SK-N-SH (cell line): ENCODE data around the gene TMEM30A. TPM values are rescaled to one million over a fixed set of nuclear protein-coding genes. Genes with fewer than 3 reads are reported as not detected.

Source experiments
- CTCF ChIA-PET: fragments of 300-600, 350-600 bp; formaldehyde crosslinking; extraction: SDS; loops from one replicate; lab custom pipeline; 2021; lab: Yijun Ruan, JAX
- POLR2A ChIA-PET: fragments of 350-600 bp; sonication (Branson Sonifier 250); formaldehyde crosslinking; extraction: SDS; loops from one replicate; lab custom pipeline; 2020; ENCODE audit warnings: antibody characterized with exemption, inconsistent platforms; lab: Yijun Ruan, JAX
- DNase-seq: peaks from one replicate; pipeline ENCODE4 v3.0.0; 2012
- H2AFZ ChIP-seq: fragments of 200-600 bp; sonication (generic); 2 replicates; pipeline ENCODE4 v1.8.1; 2016; ENCODE audit warnings: antibody characterized with exemption, mild to moderate bottlenecking, low read depth
- H3F3A ChIP-seq: fragments of 200-600 bp; sonication (generic); replicated peaks from 2 replicates; pipeline ENCODE3; 2016; ENCODE audit warnings: antibody characterized with exemption, mild to moderate bottlenecking; ENCODE audit not compliant: insufficient read depth
- H3K27ac ChIP-seq, 2 experiments: fragments of 200-500 bp in 1 of 2; fragments of 200-600 bp in 1 of 2; sonication (Bioruptor generic) in 1 of 2; sonication (generic), shearing (Covaris generic) in 1 of 2; 2 replicates each; pipeline versions ENCODE4 v1.5.1 to v1.6.1; 2014 to 2016; ENCODE audit warnings: low read depth in 2 of 2, inconsistent platforms in 1 of 2, low read length in 1 of 2, mild to moderate bottlenecking in 1 of 2, mixed read lengths in 1 of 2
- H3K27me3 ChIP-seq: fragments of 200-600 bp; sonication (generic), shearing (Covaris generic); 2 replicates; pipeline ENCODE4 v1.6.1; 2016; ENCODE audit warnings: mixed run types; ENCODE audit not compliant: insufficient read depth
- H3K36me3 ChIP-seq, 2 experiments: fragments of 200-500 bp in 1 of 2; fragments of 200-600 bp in 1 of 2; sonication (Bioruptor generic) in 1 of 2; sonication (generic) in 1 of 2; replicated peaks in 1 of 2; 2 replicates each; pipeline versions ENCODE3 to v1.5.1; 2014 to 2016; ENCODE audit warnings: low read length in 1 of 2, mild to moderate bottlenecking in 1 of 2; ENCODE audit not compliant: insufficient read depth in 2 of 2, control insufficient read depth in 1 of 2
- H3K4me1 ChIP-seq, 2 experiments: fragments of 200-500 bp in 1 of 2; fragments of 200-600 bp in 1 of 2; sonication (Bioruptor generic) in 1 of 2; sonication (generic), shearing (Covaris generic) in 1 of 2; 2 replicates each; pipeline versions ENCODE4 v1.5.1 to v1.6.1; 2014 to 2016; ENCODE audit warnings: low read depth in 1 of 2, low read length in 1 of 2, mixed run types in 1 of 2; ENCODE audit not compliant: insufficient read depth in 2 of 2, control insufficient read depth in 1 of 2
- H3K4me2 ChIP-seq: fragments of 200-600 bp; sonication (generic), shearing (Covaris generic); 2 replicates; pipeline ENCODE4 v1.6.1; 2017; ENCODE audit warnings: mixed run types
- H3K4me3 ChIP-seq, 2 experiments: fragments of 200-500 bp in 1 of 2; fragments of 200-600 bp in 1 of 2; sonication (Bioruptor generic) in 1 of 2; sonication (generic), shearing (Covaris generic) in 1 of 2; 2 replicates each; pipeline versions ENCODE4 v1.5.1 to v1.8.1; 2014 to 2016; ENCODE audit warnings: low read depth in 2 of 2, inconsistent platforms in 1 of 2, low read length in 1 of 2, mild to moderate bottlenecking in 1 of 2, mixed read lengths in 1 of 2, moderate library complexity in 1 of 2
- H3K79me2 ChIP-seq: fragments of 200-600 bp; sonication (generic); 2 replicates; pipeline ENCODE4 v1.8.1; 2017; ENCODE audit warnings: mild to moderate bottlenecking; ENCODE audit not compliant: insufficient read depth
- H3K9ac ChIP-seq: fragments of 200-600 bp; sonication (generic); 2 replicates; pipeline ENCODE4 v1.6.1; 2017; ENCODE audit warnings: mixed run types
- H3K9me2 ChIP-seq: fragments of 200-600 bp; sonication (generic); 2 replicates; pipeline ENCODE4 v1.6.1; 2017; ENCODE audit warnings: mixed run types
- H3K9me3 ChIP-seq: fragments of 200-600 bp; sonication (generic); 2 replicates; pipeline ENCODE4 v1.6.1; 2017; ENCODE audit warnings: mixed run types, mild to moderate bottlenecking, moderate library complexity
- H4K20me1 ChIP-seq: fragments of 200-600 bp; sonication (generic); 2 replicates; pipeline ENCODE4 v1.6.1; 2017; ENCODE audit warnings: mild to moderate bottlenecking, mixed run types; ENCODE audit not compliant: insufficient read depth
- CTCF ChIP-seq: fragments of 200-600 bp; sonication (generic); IDR thresholded peaks from 2 replicates; pipeline ENCODE4 v1.6.1; 2017; ENCODE audit warnings: antibody characterized with exemption, mild to moderate bottlenecking, moderate library complexity
- EP300 ChIP-seq, 2 experiments: IDR thresholded peaks; 2 replicates each; pipeline versions ENCODE4 v1.4.0 to v1.6.1; 2012; ENCODE audit warnings: borderline replicate concordance in 1 of 2, low read depth in 1 of 2, low read length in 1 of 2
- FOXM1 ChIP-seq: IDR thresholded peaks from 2 replicates; pipeline ENCODE4 v1.4.0; 2012; ENCODE audit warnings: low read depth, mild to moderate bottlenecking
- GATA2 ChIP-seq: sonication (generic); formaldehyde crosslinking; IDR thresholded peaks from 2 replicates; pipeline ENCODE4 v1.5.0; 2020; ENCODE audit warnings: mild to moderate bottlenecking, missing genetic modification reagents
- MEF2A ChIP-seq: IDR thresholded peaks from 2 replicates; pipeline ENCODE4 v1.4.0; 2012; ENCODE audit warnings: low read depth, borderline replicate concordance
- NFIC ChIP-seq: IDR thresholded peaks from 2 replicates; pipeline ENCODE4 v1.4.0; 2012; ENCODE audit warnings: borderline replicate concordance
- NRF1 ChIP-seq: IDR thresholded peaks from 2 replicates; pipeline ENCODE4 v1.6.1; 2012; ENCODE audit warnings: low read depth, mild to moderate bottlenecking, low read length
- POLR2AphosphoS5 ChIP-seq: IDR thresholded peaks from 2 replicates; pipeline ENCODE4 v1.6.1; 2012; ENCODE audit warnings: low read depth, low read length
- SMC3 ChIP-seq: IDR thresholded peaks from 2 replicates; pipeline ENCODE4 v1.6.1; 2012; ENCODE audit warnings: low read depth, low read length, improper control_type of control experiment
- ZBTB33 ChIP-seq: IDR thresholded peaks from 2 replicates; pipeline ENCODE4 v1.4.0; 2012; ENCODE audit warnings: low read depth, borderline replicate concordance
- WGBS: methylation state at CpG from one replicate; pipeline ENCODE4 v1.1.6; 2017; ENCODE audit warnings: low lambda C conversion rate; 5-methylcytosine and 5-hydroxymethylcytosine counted together
- polyA plus RNA-seq, 3 experiments: library from polyadenylated mRNA; depleted of rRNA; stranded (reverse); fragments of >200 nt; gene quantifications; 2 replicates each; pipeline ENCODE4 v1.2.3, GENCODE V29; 2012

TMEM30A gene
- polyA plus RNA-seq, 1 of the 3 experiments (the other 2 are of a cell fraction): 22.8 TPM

- Histone ChIP-seq H3K9me2 (no peaks in the 10 kb centered on the region), H3K4me2 (no peak overlapping the region), H3K9ac (no peak overlapping the region), H3K27ac (no peak overlapping the region), H4K20me1 (peaks cover 19% of the 10 kb centered on the region), H2AFZ (no peak overlapping the region), H3K4me1 (peaks cover 0 to 6% of the 10 kb centered on the region in 2 experiments; a peak in 3 of 4 replicates), H3K36me3 (no peaks in the 10 kb centered on the region), H3K79me2 (peaks cover 38% of the 10 kb centered on the region), H3F3A (peaks cover 7% of the 10 kb centered on the region), H3K9me3 (no peaks in the 10 kb centered on the region), H3K4me3 (no peak overlapping the region), H3K27me3 (no peaks in the 10 kb centered on the region)
- 89% methylated on average over 2 of the region's 2 CpGs for WGBS
- CTCF ChIA-PET: interaction anchor here (1.2 kb wide), 1 partner anchor 238 kb away, joined by 3 read pairs; no protein-coding TSS in a partner anchor
- TF ChIP-seq EP300 (IDR thresholded peaks at IDR 0.05; ENCODE audit: borderline replicate concordance in 1 of 2, low read depth in 1 of 2, low read length in 1 of 2): no peak
- TF ChIP-seq POLR2AphosphoS5: no peak
- no peak for TF ChIP-seq NFIC
- TF ChIP-seq FOXM1: no peak
- no peak for TF ChIP-seq ZBTB33
- no peak for TF ChIP-seq SMC3
- TF ChIP-seq CTCF: no peak
- no peak for TF ChIP-seq MEF2A
- no peak for TF ChIP-seq NRF1
- no peak for DNase-seq
- POLR2A ChIA-PET: no interaction called here
Observed at GRCh38 chr6:75286955-75287354, 2.4 kb upstream of the TMEM30A start.

DNA sequence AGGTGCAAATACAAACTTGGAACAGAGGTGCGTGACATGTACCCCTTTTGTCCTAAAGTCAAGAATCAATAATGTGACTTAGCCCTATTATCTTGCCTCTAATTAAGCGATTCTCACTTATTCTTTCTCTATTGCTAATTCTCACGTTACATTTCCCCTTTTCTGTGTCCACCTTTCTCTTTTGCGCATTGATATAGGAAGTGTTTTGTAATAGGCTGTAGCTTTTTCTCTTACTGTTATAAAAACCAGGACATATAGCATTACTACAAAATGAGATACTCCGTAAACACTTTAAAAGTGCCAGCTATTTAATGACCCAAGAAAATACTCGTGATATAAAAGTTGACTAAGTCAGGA lies 669 bp upstream of the TMEM30A start:
- Histone ChIP-seq H3K9me2 (no peaks in the 10 kb centered on the region), H3K9me3 (no peaks in the 10 kb centered on the region), H3K4me3 (peak overlapping the region; percentile 83 to 88), H3K4me2 (peak overlapping the region; percentile 77), H3K36me3 (peaks cover 0 to 8% of the 10 kb centered on the region in 2 experiments), H2AFZ (peak overlapping the region; percentile 96), H3K79me2 (peaks cover 55% of the 10 kb centered on the region), H4K20me1 (peaks cover 36% of the 10 kb centered on the region)
- CTCF ChIA-PET: interaction anchor here (0.6 to 1.6 kb wide), 5 partner anchors 12 to 570 kb away, joined by 3 to 5 read pairs (median 4); no protein-coding TSS in a partner anchor
- no peak for DNase-seq
- POLR2A ChIA-PET: interaction anchor here (0.6 to 1.1 kb wide), 2 partner anchors 25 to 317 kb away, joined by 3 to 5 read pairs; partner anchors contain the start of gene SENP6
- TF ChIP-seq GATA2 (CRISPR knock-in tag) (no peak), ZBTB33 (no peak)
- TF ChIP-seq, all 33 proteins: peak for 0
- Histone ChIP-seq H3K4me1 (peaks cover 2 to 6% of the 10 kb centered on the region in 2 experiments; a peak in 3 of 4 replicates), H3K9ac (peak overlapping the region; percentile 66), H3K27ac (peak overlapping the region; percentile 56 to 79; a peak in 3 of 4 replicates), H3K27me3 (no peaks in the 10 kb centered on the region), H3F3A (peaks cover 7% of the 10 kb centered on the region)
- WGBS: under 1% methylated on average over 6 of the region's 6 CpGs
